Measurements from ENCODE around the gene GREM2. TPM values are rescaled to one million over a fixed set of nuclear protein-coding genes. Genes with fewer than 3 reads are reported as not detected.

GREM2 gene
- total RNA-seq, 1 experiment from 2014 or later: not detected

DNA sequence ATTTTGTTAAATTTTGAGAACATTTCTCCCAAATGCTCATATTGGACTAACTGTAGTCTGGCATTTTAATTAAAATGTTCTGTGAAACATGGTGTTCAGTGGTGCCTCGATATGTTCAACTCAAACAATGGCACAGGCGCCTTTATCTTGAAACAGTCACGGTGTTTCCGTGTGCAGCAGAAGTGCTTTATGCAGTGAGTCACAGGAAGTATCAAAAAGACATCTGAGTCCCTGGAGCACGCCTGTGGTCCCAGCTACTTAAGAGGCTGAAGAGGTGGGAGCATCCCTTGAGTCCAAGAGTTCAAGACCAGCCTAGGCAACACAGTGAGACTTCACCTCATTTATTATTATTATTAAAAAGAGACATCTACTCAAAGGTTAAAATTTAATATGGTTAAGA is 52.2 kb downstream of the GREM2 start:
- no peaks in the 10 kb centered on the region for H3K4me1 ChIP-seq (replicated peaks; ENCODE audit: insufficient read depth)
- CTCF ChIA-PET: no interaction called here
- H3K27ac ChIP-seq: no peak overlapping the region
- H3K9me2 ChIP-seq (ENCODE audit: insufficient read depth): no peaks in the 10 kb centered on the region
- H3K36me3 ChIP-seq (ENCODE audit: low read depth): no peaks in the 10 kb centered on the region
- no peaks in the 10 kb centered on the region for H3K27me3 ChIP-seq (ENCODE audit: insufficient read depth, low read depth)
- no peaks in the 10 kb centered on the region for H3K79me2 ChIP-seq (ENCODE audit: low read depth)
- no peak overlapping the region; the same call in 1 of the 2 replicates for H2AFZ ChIP-seq
- intact Hi-C loops (cut with micrococcal nuclease; ENCODE audit: unreplicated experiment): no loop called here
- no TSS peak for BruUV-seq (replicated peaks)
- no peaks in the 10 kb centered on the region for H3K9me3 ChIP-seq (ENCODE audit: insufficient read depth, low read depth)
- no peaks in the 10 kb centered on the region for H4K20me1 ChIP-seq (ENCODE audit: insufficient read depth)
- TF ChIP-seq EZH2 (IDR thresholded peaks at IDR 0.05; ENCODE audit: low read depth) (no peak), CTCF (conservative IDR thresholded peaks at IDR 0.05) (no peak)
- no peak overlapping the region for H3K4me3 ChIP-seq
- H3K4me2 ChIP-seq: no peak overlapping the region
- H3F3A ChIP-seq (ENCODE audit: insufficient read depth, low read depth): no peaks in the 10 kb centered on the region
- no peak for DNase-seq
- POLR2A ChIA-PET (ENCODE audit: unreplicated experiment): no interaction called here

- DNase-seq: no peak
- Histone ChIP-seq H3K79me2 (ENCODE audit: low read depth) (no peaks in the 10 kb centered on the region), H3K36me3 (ENCODE audit: low read depth) (no peaks in the 10 kb centered on the region), H3K27ac (no peak overlapping the region), H3K4me3 (no peak overlapping the region), H3K4me2 (no peak overlapping the region), H4K20me1 (ENCODE audit: insufficient read depth) (no peaks in the 10 kb centered on the region), H2AFZ (no peak overlapping the region), H3K9me2 (ENCODE audit: insufficient read depth) (no peaks in the 10 kb centered on the region), H3K4me1 (replicated peaks; ENCODE audit: insufficient read depth) (no peaks in the 10 kb centered on the region), H3F3A (ENCODE audit: insufficient read depth, low read depth) (no peaks in the 10 kb centered on the region), H3K9me3 (ENCODE audit: insufficient read depth, low read depth) (no peaks in the 10 kb centered on the region), H3K27me3 (ENCODE audit: insufficient read depth, low read depth) (peaks cover 30% of the 10 kb centered on the region)
- ChIA-PET POLR2A (ENCODE audit: unreplicated experiment) (no interaction called here), CTCF (no interaction called here)
- TF ChIP-seq EZH2 (IDR thresholded peaks at IDR 0.05; ENCODE audit: low read depth) (no peak), CTCF (conservative IDR thresholded peaks at IDR 0.05) (no peak)
- no TSS peak for BruUV-seq (replicated peaks)
- intact Hi-C loops (cut with micrococcal nuclease; ENCODE audit: unreplicated experiment): no loop called here
These were observed 56.4 kb downstream of the GREM2 start for GRCh38 chr1:240555524-240555923.

GRCh38 chr1:240553351-240553750 is 58.6 kb downstream of the GREM2 start:
- H3K27me3 ChIP-seq (ENCODE audit: insufficient read depth, low read depth): peaks cover 52% of the 10 kb centered on the region
- no peak overlapping the region for H3K4me2 ChIP-seq
- H4K20me1 ChIP-seq (ENCODE audit: insufficient read depth): no peaks in the 10 kb centered on the region
- no peaks in the 10 kb centered on the region for H3K9me2 ChIP-seq (ENCODE audit: insufficient read depth)
- no peaks in the 10 kb centered on the region for H3K4me1 ChIP-seq (replicated peaks; ENCODE audit: insufficient read depth)
- CTCF ChIA-PET: no interaction called here
- intact Hi-C loops (cut with micrococcal nuclease; ENCODE audit: unreplicated experiment): no loop called here
- no TSS peak for BruUV-seq (replicated peaks)
- no peaks in the 10 kb centered on the region for H3F3A ChIP-seq (ENCODE audit: insufficient read depth, low read depth)
- no peak overlapping the region for H2AFZ ChIP-seq
- H3K79me2 ChIP-seq (ENCODE audit: low read depth): no peaks in the 10 kb centered on the region
- H3K36me3 ChIP-seq (ENCODE audit: low read depth): no peaks in the 10 kb centered on the region
- no peaks in the 10 kb centered on the region for H3K9me3 ChIP-seq (ENCODE audit: insufficient read depth, low read depth)
- H3K4me3 ChIP-seq: no peak overlapping the region
- no peak overlapping the region for H3K27ac ChIP-seq
- DNase-seq: no peak
- POLR2A ChIA-PET (ENCODE audit: unreplicated experiment): no interaction called here
- TF ChIP-seq EZH2 (IDR thresholded peaks at IDR 0.05; ENCODE audit: low read depth) (no peak), CTCF (conservative IDR thresholded peaks at IDR 0.05) (no peak)
